Measurements from ENCODE around the gene FGGY.
"Not testable (repeated sequence)": the region's sequence is repeated elsewhere in the genome, so short reads cannot be mapped to it uniquely, and the experiment has no call there.

Gene FGGY

GRCh38 chr1:59705466-59706302 lies 408.8 kb downstream of the FGGY start:
- DNase-seq (ENCODE audit: low read depth), result no peak

GRCh38 chr1:59706303-59706599 lies 409.4 kb downstream of the FGGY start:
- no peak for DNase-seq (ENCODE audit: low read depth)

GRCh38 chr1:59707178-59707791 lies 410.4 kb downstream of the FGGY start:
- DNase-seq (ENCODE audit: low read depth), result no peak

DNA sequence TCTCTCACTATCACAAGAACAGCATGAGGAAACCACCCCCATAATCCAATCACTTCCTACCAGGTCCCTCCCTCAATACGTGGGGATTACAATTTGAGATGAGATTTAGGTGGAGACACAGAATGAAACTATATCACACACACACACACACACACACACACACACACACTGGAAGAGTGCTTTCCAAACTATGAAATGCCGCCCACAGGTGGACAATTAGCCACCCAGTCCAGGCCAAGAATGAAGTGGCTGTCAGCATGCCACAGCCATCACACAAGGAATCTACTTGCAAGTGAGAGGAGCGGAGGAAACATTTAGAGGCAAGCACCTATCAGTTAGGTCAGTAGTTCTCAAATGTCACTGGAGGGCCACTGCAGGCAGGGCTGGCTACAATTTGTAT lies 412.4 kb downstream of the FGGY start:
- DNase-seq (ENCODE audit: low read depth), result no peak

GRCh38 chr1:59710920-59711319 lies 414.0 kb downstream of the FGGY start:
- not testable (repeated sequence) for DNase-seq (ENCODE audit: low read depth)

DNA sequence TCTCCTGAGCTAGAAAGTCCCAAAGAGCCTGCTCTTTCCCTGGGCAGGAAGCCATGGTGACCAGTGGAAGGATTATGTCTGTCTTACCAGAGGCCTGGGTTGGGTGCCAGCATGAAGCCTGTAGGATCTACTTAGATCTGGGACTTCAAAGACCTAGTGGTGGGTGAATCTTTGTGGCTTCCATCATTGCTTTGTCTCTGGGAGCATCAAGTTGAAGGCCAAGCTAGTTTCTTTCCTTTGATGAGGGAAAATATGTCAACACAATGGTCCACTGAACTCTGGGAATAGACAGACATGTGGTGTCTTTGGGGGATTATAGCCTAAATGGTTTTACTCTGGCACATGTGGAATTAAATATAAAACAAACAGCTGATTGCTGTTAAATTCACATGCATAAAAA lies 417.3 kb downstream of the FGGY start:
- no peak for DNase-seq (ENCODE audit: low read depth)

GRCh38 chr1:59714966-59715365 lies 418.1 kb downstream of the FGGY start:
- DNase-seq (ENCODE audit: low read depth), result no peak

GRCh38 chr1:59716832-59717231 lies 419.9 kb downstream of the FGGY start:
- no peak for DNase-seq (ENCODE audit: low read depth)

GRCh38 chr1:59718064-59718988 lies 421.4 kb downstream of the FGGY start:
- DNase-seq (ENCODE audit: low read depth), result no peak

- no peak for DNase-seq (ENCODE audit: low read depth)
Measured at GRCh38 chr1:59718989-59719360, 422.1 kb downstream of the FGGY start.

DNA sequence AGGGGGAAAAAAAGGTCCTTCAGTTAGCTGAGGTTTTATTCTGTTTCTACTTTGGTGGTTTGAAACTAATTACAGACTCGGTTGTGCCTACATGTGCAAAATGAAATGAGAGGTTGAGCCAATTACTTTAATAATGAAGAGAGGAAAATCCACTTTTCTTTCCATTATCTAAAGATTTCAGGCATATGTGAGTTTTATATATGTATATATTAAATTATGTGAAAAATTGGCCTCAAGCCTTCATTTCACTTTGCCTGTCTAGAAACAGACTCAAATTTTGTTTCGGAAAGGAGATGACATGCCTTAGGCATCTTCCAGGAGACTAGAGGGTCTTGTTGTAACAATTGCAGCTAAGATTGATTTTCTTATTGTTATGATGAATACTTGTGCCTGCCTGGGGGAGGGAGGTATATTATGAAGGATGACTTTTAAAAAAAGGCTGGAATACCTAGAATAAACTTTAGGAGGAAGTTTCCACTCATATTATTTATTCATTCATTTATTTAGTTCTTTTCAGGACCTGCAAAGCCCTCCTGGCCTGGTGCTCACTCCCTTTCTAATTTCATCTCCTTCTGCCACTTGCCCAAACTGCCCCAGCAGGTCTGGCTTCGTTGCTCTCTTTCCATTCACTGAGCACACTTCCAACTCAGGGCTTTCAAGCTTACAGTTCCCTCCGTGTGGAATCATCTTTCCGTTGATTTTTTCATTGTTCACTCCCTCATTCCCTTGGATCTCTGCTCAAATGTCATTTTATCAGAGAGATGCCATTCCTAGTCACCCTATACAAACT lies 423.6 kb downstream of the FGGY start:
- DNase-seq (ENCODE audit: low read depth), result no peak

DNA sequence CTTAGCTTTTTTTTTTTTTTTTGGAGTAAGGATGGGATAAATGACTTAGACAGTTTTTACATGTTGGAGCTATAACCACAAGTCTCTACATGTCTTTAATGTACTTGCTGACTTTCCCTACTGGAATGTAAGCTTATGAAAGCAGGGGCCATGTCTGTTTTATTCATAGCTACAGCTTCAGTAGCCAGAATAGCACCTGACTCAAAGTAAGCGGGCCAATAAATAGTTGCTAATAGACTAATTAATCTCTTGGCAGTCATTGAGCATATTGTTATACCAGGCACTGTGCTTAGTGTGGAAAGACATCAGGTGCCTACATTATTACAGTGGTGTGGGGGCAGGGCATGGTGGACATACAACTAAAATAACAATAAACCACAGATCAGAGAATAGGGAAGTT lies 433.4 kb downstream of the FGGY start:
- no peak for DNase-seq (ENCODE audit: low read depth)

DNA sequence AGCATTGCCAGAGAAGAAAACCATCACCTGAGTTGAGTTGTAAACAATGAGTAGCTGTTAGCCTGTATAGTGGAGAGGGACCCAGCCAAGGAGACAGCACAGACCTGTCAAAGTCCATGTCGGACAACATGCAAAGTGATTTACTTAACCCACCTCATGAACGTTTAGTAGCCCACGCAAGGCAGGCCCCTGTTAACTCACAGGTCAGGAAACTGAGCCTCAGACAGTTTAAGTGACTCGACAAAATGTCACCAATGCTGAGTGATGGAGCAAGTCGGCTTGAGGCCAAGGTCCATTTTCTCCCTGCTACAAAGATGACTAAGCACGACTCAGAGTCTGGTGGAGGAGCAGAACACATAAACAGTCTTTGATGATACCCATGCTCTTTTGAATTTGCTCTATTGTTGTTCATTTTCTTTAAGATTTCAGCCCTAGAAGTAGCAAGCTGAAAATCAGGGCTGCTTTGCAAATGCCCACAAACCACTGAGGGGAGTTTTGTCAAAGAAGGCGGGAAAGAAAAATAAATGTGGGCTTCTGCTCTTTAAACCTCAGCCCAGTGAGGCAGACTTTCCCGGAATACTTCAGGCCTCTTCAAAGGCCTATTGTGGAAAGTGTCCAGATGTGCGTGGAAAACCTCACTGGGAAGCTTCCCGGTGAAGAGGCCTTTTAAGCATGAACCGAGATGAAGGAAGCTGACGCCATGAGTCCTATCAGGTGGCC lies 434.0 kb downstream of the FGGY start:
- DNase-seq (ENCODE audit: low read depth), result no peak

DNA sequence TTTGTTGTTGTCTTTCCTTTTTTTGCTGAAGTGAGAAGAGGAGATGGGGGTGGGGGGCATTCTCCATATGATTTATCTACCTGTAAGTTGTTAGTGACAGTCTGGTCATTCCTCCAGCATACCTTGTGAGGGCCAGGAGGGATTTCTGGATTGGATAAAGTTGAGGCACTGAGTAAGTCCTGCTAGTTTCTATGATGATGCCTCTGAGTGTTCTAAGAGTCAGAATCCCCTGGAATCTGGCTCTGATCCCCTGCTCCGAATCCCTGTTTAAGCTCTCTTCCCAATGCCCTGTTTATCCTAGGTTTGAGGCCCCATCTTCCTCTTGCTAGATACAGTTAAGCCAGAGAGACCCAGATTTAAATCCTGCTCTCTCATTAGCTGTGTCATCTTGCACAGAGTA lies 434.7 kb downstream of the FGGY start:
- DNase-seq (ENCODE audit: low read depth), result no peak

GRCh38 chr1:59732214-59732955 lies 435.5 kb downstream of the FGGY start:
- no peak for DNase-seq (ENCODE audit: low read depth)

DNA sequence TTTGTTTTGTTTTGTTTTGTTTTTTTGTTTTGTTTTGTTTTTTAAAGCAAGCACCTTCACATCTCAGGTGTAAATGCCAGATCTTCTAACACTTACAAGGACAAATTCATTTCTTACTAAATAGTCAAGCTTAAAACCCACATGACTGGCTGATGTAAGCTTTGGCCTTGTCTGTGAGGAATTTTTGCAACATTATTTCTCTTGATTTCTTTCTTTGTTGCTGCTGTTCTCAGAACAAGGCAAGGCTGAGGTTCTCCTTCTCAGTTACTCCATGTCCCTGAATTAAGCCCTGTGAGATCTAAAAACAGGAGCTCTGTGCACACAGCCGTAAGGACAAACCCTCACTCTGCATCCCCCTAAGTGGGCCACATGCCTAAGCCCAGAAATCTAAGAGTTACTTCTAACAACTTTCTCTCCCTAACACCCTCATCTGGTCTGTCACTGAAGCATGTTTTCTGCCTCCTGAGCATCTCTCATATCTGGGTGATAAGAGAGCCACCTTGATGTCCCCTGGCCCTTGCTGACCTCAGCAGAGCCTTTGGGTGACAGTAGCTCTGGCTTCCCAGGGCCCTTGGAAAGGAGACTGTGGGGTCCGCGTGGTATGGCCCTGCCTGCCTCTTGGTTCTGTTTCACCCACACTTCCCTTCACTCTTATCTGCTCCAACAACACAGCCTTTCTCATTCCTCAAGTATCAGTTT lies 436.7 kb downstream of the FGGY start:
- no peak for DNase-seq (ENCODE audit: low read depth)

DNA sequence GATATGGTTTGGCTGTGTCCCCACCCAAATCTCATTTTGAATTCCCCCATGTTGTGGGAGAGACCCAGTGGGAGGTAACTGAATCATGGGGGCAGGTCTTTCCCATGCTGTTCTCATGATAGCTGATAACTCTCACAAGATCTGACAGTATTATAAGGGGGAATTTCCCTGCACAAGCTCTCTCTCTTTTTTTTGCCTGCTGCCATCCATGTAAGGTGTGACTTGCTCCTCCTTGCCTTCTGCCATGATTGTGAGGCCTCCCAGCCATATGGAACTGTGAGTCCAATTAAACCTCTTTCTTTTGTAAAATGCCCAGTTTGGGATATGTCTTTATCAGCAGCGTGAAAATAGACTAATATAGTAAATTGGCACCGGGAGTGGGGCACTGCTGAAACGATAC lies 439.0 kb downstream of the FGGY start:
- DNase-seq (ENCODE audit: low read depth), result not testable (repeated sequence)

DNA sequence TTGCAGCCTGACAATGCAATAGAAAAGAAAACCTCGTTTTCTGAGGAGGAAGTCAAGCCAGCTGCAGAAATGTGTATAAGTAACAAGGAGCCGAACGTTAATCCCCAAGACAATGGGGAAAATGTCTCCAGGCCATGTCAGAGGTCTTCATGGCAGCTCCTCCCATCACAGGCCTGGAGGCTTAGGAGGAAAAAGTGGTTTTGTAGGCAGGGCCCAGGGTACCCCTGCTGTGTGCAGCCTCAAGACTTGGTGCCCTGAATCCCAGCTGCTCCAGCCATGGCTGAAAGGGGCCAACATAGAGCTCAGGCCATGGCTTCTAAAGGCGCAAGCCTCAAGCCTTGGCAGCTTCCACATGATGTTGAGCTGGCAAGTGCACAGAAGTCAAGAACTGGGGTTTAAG lies 439.9 kb downstream of the FGGY start:
- DNase-seq (ENCODE audit: low read depth), result no peak

DNA sequence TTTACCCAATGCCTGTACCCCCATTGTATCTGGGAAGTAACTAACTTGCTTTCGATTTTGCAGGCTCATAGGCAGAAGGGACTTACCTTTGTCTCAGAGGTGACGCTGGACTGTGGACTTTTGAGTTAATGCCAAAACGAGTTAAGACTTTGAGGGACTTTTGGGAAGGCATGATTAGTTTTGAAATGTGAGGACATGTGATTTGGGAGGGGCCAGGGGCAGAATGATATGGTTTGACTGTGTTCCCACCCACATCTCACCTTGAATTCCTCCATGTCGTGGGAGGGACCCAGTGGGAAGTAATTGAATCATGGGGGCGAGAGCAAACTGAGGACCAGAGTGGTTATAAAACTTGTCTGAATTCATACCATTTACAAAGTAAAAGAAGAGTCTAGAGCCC lies 440.7 kb downstream of the FGGY start:
- no peak for DNase-seq (ENCODE audit: low read depth)

DNA sequence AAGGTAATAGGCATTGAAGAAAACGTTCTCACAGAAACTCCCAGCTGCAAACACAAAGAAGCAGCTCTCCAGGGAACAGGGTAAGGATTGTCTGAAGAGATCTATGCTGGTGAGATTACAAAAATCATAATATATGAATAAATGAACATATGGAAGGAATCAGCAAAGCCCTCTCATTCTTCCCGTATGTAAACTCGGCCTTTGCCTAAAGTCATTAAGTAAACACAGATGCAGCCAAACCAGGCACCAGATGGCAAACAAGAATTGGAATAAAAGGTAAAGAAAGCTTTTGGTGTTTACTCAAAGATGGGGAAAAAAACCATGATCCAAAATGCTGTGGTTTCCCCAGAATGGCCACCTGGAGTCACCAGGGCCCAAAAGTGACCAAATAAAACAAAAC lies 441.3 kb downstream of the FGGY start:
- no peak for DNase-seq (ENCODE audit: low read depth)

Measured in stimulated activated CD4-positive, alpha-beta T cell treated with anti-CD3 and anti-CD28 coated beads, Interleukin-2, amount 100 ng/mL, for 4 hours (primary cell).